ENCODE data around the gene ABLIM2.

The ABLIM2 gene

GRCh38 chr4:8084031-8084660 is 74.5 kb downstream of the ABLIM2 start:
- TF ChIP-seq CTCF (IDR thresholded peaks at IDR 0.05; ENCODE audit: insufficient read depth, missing control alignments), result no peak
- DNase-seq (ENCODE audit: insufficient read length, low spot score) (no peak), FAIRE-seq (no peak)

GRCh38 chr4:8083086-8083825 is 75.4 kb downstream of the ABLIM2 start:
- TF ChIP-seq CTCF (IDR thresholded peaks at IDR 0.05; ENCODE audit: insufficient read depth, missing control alignments), result no peak
- DNase-seq (ENCODE audit: insufficient read length, low spot score), result no peak
- FAIRE-seq, result no peak

GRCh38 chr4:8082517-8083055 is 76.0 kb downstream of the ABLIM2 start:
- no peak for TF ChIP-seq CTCF (IDR thresholded peaks at IDR 0.05; ENCODE audit: insufficient read depth, missing control alignments)
- DNase-seq (ENCODE audit: insufficient read length, low spot score) (no peak), FAIRE-seq (no peak)

GRCh38 chr4:8081621-8082516 is 76.7 kb downstream of the ABLIM2 start:
- no peak for TF ChIP-seq CTCF (IDR thresholded peaks at IDR 0.05; ENCODE audit: insufficient read depth, missing control alignments)
- FAIRE-seq, result no peak
- DNase-seq (ENCODE audit: insufficient read length, low spot score), result no peak

GRCh38 chr4:8081171-8081570 is 77.4 kb downstream of the ABLIM2 start:
- DNase-seq (ENCODE audit: insufficient read length, low spot score), result no peak
- FAIRE-seq, result no peak
- TF ChIP-seq CTCF (IDR thresholded peaks at IDR 0.05; ENCODE audit: insufficient read depth, missing control alignments), result no peak

GRCh38 chr4:8080754-8081065 is 77.9 kb downstream of the ABLIM2 start:
- DNase-seq (ENCODE audit: insufficient read length, low spot score) (no peak), FAIRE-seq (no peak)
- TF ChIP-seq CTCF (IDR thresholded peaks at IDR 0.05; ENCODE audit: insufficient read depth, missing control alignments), result no peak

Data from D721Med (cell line).